ENCODE results near the gene CNPY2. TPM values are rescaled to one million over a fixed set of nuclear protein-coding genes. Genes with fewer than 3 reads are reported as not detected.

CNPY2 gene
- total RNA-seq, 1 experiment from 2014 or later: 193 TPM

DNA sequence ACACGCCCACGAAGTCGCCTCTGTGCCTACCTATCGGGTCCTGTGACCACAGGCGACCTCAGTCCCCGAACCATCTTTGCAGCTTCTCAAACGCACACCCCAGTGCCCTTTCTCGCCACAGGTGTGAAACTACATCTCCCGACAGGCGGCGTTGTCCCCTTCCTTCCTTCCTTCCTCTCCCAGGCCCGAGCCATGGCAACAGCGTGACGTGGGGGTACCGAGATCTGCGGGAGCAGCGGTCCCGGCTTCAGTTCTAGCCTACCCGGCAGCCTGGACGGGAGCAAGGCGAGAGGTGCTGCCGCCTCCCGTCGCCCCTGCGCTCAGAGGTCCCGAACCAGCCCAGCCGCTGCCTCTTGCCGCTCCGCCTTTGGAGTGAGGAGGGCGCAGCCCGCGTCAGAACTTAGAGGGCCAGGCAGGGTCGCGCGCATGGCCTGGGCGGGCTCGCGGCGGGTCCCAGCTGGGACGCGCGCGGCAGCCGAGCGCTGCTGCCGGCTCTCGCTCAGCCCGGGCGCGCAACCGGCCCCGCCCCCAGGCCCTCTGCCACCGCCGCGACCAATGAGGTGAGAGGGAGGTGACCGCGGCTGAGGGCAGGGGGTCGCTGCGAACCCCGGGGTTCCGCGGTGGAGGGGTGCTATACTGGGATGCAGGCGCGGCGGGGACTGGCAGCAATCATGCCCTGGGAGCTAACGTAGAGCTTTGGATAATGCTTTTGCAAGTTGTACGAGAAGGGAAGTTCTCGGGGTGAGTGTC lies 48.9 kb downstream of the CNPY2 start, which contains the start of gene COQ10A (continued):
- TF ChIP-seq, protein P1, sequence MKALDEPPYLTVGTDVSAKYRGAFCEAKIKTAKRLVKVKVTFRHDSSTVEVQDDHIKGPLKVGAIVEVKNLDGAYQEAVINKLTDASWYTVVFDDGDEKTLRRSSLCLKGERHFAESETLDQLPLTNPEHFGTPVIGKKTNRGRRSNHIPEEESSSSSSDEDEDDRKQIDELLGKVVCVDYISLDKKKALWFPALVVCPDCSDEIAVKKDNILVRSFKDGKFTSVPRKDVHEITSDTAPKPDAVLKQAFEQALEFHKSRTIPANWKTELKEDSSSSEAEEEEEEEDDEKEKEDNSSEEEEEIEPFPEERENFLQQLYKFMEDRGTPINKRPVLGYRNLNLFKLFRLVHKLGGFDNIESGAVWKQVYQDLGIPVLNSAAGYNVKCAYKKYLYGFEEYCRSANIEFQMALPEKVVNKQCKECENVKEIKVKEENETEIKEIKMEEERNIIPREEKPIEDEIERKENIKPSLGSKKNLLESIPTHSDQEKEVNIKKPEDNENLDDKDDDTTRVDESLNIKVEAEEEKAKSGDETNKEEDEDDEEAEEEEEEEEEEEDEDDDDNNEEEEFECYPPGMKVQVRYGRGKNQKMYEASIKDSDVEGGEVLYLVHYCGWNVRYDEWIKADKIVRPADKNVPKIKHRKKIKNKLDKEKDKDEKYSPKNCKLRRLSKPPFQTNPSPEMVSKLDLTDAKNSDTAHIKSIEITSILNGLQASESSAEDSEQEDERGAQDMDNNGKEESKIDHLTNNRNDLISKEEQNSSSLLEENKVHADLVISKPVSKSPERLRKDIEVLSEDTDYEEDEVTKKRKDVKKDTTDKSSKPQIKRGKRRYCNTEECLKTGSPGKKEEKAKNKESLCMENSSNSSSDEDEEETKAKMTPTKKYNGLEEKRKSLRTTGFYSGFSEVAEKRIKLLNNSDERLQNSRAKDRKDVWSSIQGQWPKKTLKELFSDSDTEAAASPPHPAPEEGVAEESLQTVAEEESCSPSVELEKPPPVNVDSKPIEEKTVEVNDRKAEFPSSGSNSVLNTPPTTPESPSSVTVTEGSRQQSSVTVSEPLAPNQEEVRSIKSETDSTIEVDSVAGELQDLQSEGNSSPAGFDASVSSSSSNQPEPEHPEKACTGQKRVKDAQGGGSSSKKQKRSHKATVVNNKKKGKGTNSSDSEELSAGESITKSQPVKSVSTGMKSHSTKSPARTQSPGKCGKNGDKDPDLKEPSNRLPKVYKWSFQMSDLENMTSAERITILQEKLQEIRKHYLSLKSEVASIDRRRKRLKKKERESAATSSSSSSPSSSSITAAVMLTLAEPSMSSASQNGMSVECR (CRISPR knock-in tag; IDR thresholded peaks at IDR 0.05; ENCODE audit: borderline replicate concordance): no peak
- 0 out of 2 replicates have a peak, but pooled peaks have one; percentile 56 for TF ChIP-seq ZBTB21 (CRISPR knock-in tag; IDR thresholded peaks at IDR 0.05; ENCODE audit: borderline replicate concordance)
- 0 out of 2 replicates have a peak, but pooled peaks have one; percentile 38 for TF ChIP-seq ZNF232 (CRISPR knock-in tag; IDR thresholded peaks at IDR 0.05)
- peak; percentile 81 for TF ChIP-seq FOXP1 (CRISPR knock-in tag; IDR thresholded peaks at IDR 0.05; ENCODE audit: borderline replicate concordance)
- TF ChIP-seq SP1 (CRISPR knock-in tag; conservative IDR thresholded peaks at IDR 0.05): peak; percentile 79; the same call in 1 of the 2 replicates
- TF ChIP-seq NFYB (CRISPR knock-in tag; conservative IDR thresholded peaks at IDR 0.05; ENCODE audit: low read depth): peak; percentile 60
- TF ChIP-seq KAT7 (CRISPR knock-in tag; IDR thresholded peaks at IDR 0.05; ENCODE audit: borderline replicate concordance): peak; percentile 87
- TF ChIP-seq, protein P2, sequence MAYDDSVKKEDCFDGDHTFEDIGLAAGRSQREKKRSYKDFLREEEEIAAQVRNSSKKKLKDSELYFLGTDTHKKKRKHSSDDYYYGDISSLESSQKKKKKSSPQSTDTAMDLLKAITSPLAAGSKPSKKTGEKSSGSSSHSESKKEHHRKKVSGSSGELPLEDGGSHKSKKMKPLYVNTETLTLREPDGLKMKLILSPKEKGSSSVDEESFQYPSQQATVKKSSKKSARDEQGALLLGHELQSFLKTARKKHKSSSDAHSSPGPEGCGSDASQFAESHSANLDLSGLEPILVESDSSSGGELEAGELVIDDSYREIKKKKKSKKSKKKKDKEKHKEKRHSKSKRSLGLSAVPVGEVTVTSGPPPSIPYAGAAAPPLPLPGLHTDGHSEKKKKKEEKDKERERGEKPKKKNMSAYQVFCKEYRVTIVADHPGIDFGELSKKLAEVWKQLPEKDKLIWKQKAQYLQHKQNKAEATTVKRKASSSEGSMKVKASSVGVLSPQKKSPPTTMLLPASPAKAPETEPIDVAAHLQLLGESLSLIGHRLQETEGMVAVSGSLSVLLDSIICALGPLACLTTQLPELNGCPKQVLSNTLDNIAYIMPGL (CRISPR knock-in tag; IDR thresholded peaks at IDR 0.05): peak; percentile 78; the same call in 1 of the 2 replicates
- peak; percentile 78 for TF ChIP-seq GABPB1 (CRISPR knock-in tag; IDR thresholded peaks at IDR 0.05)
- no peak for TF ChIP-seq PREB (CRISPR knock-in tag; IDR thresholded peaks at IDR 0.05; ENCODE audit: borderline replicate concordance)
- TF ChIP-seq RELA (CRISPR knock-in tag; IDR thresholded peaks at IDR 0.05; ENCODE audit: borderline replicate concordance): peak; percentile 50; the same call in 1 of the 2 replicates
- peak; percentile 88; the same call in 1 of the 2 replicates for TF ChIP-seq SMAD3 (CRISPR knock-in tag; IDR thresholded peaks at IDR 0.05; ENCODE audit: borderline replicate concordance)
- TF ChIP-seq ZNF512 (CRISPR knock-in tag; IDR thresholded peaks at IDR 0.05; ENCODE audit: borderline replicate concordance): no peak
- 0 out of 2 replicates have a peak, but pooled peaks have one; percentile 48 for TF ChIP-seq NR3C1 (CRISPR knock-in tag; conservative IDR thresholded peaks at IDR 0.05; ENCODE audit: low read depth)
- TF ChIP-seq ZNF121 (CRISPR knock-in tag; IDR thresholded peaks at IDR 0.05): 0 out of 2 replicates have a peak, but pooled peaks have one; percentile 25

All from WTC11 (cell line).